ENCODE data around the gene CDH6.
"Not testable (repeated sequence)": the region's sequence is repeated elsewhere in the genome, so short reads cannot be mapped to it uniquely, and the experiment has no call there.

CDH6 gene

GRCh38 chr5:31333475-31333874 is 140.0 kb downstream of the CDH6 start:
- no peak for DNase-seq

- no peak for DNase-seq
These were observed 140.8 kb downstream of the CDH6 start for GRCh38 chr5:31334061-31334860.

GRCh38 chr5:31335456-31335855 is 142.0 kb downstream of the CDH6 start:
- no peak for DNase-seq

- DNase-seq = no peak
These were observed 150.5 kb downstream of the CDH6 start for GRCh38 chr5:31343946-31344345.

GRCh38 chr5:31346896-31347551 is 153.5 kb downstream of the CDH6 start:
- DNase-seq = no peak

- no peak for DNase-seq
These were observed 154.0 kb downstream of the CDH6 start for GRCh38 chr5:31347552-31347905.

- DNase-seq = no peak
These were observed 156.9 kb downstream of the CDH6 start for GRCh38 chr5:31350395-31350794.

GRCh38 chr5:31355337-31355736 is 161.9 kb downstream of the CDH6 start:
- DNase-seq = no peak

GRCh38 chr5:31357038-31357437 is 163.6 kb downstream of the CDH6 start:
- DNase-seq = no peak

- no peak for DNase-seq
These were observed 166.4 kb downstream of the CDH6 start for GRCh38 chr5:31359839-31360238.

- DNase-seq = no peak
These were observed 167.7 kb downstream of the CDH6 start for GRCh38 chr5:31361234-31361633.

- DNase-seq = not testable (repeated sequence)
These were observed 168.4 kb downstream of the CDH6 start for GRCh38 chr5:31361704-31362528.

- DNase-seq = no peak
These were observed 169.0 kb downstream of the CDH6 start for GRCh38 chr5:31362529-31362900.

- DNase-seq = no peak
These were observed 169.6 kb downstream of the CDH6 start for GRCh38 chr5:31362931-31363568.

GRCh38 chr5:31364881-31365636 is 171.6 kb downstream of the CDH6 start:
- DNase-seq = no peak

GRCh38 chr5:31365776-31366175 is 172.3 kb downstream of the CDH6 start:
- no peak for DNase-seq

GRCh38 chr5:31366941-31367340 is 173.5 kb downstream of the CDH6 start:
- DNase-seq = no peak

GRCh38 chr5:31372124-31372523 is 178.6 kb downstream of the CDH6 start:
- DNase-seq = no peak

- no peak for DNase-seq
These were observed 182.7 kb downstream of the CDH6 start for GRCh38 chr5:31375999-31376720.

- no peak for DNase-seq
These were observed 183.9 kb downstream of the CDH6 start for GRCh38 chr5:31377274-31377946.

GRCh38 chr5:31378136-31378535 is 184.7 kb downstream of the CDH6 start:
- DNase-seq = no peak

Measured in activated CD4-positive, alpha-beta T cell treated with anti-CD3 and anti-CD28 coated beads, Interleukin-2, amount 50 U/mL, for 16 hours (primary cell).